AG08395 (cell line): ENCODE data around the gene PSMC3IP.
"Not testable (repeated sequence)": the region's sequence is repeated elsewhere in the genome, so short reads cannot be mapped to it uniquely, and the experiment has no call there.

Experiments
- DNase-seq: peaks from one replicate; pipeline ENCODE4 v3.0.0; 2012; ENCODE audit warnings: mixed read lengths, low spot score

Gene PSMC3IP

GRCh38 chr17:42561897-42562387 is 15.6 kb downstream of the PSMC3IP start, which contains the start of gene COASY:
Gene COASY, plus strand, starts transcription at chr17:42562148. Its CDS starts 475 bp downstream, at chr17:42562623.
- peak; percentile 98 for DNase-seq

GRCh38 chr17:42560246-42560645 is 17.3 kb downstream of the PSMC3IP start:
- DNase-seq: no peak

- no peak for DNase-seq
Measured at GRCh38 chr17:42559075-42559474, 18.5 kb downstream of the PSMC3IP start.

GRCh38 chr17:42555961-42556617 is 21.4 kb downstream of the PSMC3IP start:
- DNase-seq: not testable (repeated sequence)

- DNase-seq: no peak
Measured at GRCh38 chr17:42555122-42555622, 22.4 kb downstream of the PSMC3IP start.

DNA sequence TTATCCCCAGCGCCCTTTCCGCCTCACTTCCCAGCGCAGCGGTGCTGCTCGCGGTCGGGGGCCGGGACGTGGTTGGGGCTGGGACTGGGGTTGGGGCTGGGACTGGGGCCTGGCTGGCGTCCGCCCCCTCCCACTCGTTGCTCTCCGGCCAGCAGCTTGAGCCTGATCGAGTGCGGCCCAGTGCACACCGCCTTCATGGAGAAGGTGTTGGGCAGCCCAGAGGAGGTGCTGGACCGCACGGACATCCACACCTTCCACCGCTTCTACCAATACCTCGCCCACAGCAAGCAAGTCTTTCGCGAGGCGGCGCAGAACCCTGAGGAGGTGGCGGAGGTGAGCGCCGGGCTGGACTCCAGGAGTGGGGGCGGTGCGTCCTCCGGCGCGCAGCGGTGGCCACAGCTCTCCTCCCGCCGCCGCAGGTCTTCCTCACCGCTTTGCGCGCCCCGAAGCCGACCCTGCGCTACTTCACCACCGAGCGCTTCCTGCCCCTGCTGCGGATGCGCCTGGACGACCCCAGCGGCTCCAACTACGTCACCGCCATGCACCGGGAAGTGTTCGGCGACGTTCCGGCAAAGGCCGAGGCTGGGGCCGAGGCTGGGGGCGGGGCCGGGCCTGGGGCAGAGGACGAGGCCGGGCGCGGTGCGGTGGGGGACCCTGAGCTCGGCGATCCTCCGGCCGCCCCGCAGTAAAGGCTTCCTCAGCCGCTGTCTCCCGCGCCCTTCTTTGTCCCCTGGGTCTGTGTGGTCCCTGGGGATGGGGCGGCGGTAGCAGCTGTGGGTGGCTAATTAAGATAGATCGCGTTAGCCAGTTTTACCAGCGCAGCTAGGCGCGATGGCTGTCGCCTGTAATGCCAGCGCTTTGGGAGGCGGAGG is 23.0 kb downstream of the PSMC3IP start:
- peak; percentile 82 for DNase-seq

GRCh38 chr17:42553866-42554249 is 23.7 kb downstream of the PSMC3IP start:
- DNase-seq: no peak

DNA sequence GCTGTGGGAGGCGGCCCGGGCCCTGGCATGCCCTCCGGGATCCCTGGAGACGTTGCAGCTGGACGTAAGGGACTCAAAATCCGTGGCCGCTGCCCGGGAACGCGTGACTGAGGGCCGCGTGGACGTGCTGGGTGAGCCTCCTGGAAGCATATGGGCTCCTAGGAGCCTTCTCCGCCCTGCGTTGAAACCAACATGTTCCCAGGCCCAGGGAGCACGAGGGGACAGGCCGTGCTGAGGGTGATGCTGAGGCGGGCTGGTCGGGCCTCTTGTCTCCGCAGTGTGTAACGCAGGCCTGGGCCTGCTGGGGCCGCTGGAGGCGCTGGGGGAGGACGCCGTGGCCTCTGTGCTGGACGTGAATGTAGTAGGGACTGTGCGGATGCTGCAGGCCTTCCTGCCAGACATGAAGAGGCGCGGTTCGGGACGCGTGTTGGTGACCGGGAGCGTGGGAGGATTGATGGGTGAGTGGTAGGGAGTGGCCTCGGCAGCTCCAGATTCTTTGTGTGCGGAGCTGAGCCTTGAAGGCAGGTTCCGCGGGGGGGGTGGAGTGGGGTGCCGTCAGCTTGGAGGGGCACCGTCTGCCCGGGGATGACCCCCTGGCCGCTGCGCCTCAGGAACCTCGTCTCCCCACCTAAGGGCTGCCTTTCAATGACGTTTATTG is 24.2 kb downstream of the PSMC3IP start:
- DNase-seq: no peak

GRCh38 chr17:42552736-42553135 is 24.8 kb downstream of the PSMC3IP start, which contains the start of gene HSD17B1:
Gene HSD17B1, plus strand, starts transcription at chr17:42552923. Its CDS starts 11 bp downstream, at chr17:42552934.
- not testable (repeated sequence) for DNase-seq

DNA sequence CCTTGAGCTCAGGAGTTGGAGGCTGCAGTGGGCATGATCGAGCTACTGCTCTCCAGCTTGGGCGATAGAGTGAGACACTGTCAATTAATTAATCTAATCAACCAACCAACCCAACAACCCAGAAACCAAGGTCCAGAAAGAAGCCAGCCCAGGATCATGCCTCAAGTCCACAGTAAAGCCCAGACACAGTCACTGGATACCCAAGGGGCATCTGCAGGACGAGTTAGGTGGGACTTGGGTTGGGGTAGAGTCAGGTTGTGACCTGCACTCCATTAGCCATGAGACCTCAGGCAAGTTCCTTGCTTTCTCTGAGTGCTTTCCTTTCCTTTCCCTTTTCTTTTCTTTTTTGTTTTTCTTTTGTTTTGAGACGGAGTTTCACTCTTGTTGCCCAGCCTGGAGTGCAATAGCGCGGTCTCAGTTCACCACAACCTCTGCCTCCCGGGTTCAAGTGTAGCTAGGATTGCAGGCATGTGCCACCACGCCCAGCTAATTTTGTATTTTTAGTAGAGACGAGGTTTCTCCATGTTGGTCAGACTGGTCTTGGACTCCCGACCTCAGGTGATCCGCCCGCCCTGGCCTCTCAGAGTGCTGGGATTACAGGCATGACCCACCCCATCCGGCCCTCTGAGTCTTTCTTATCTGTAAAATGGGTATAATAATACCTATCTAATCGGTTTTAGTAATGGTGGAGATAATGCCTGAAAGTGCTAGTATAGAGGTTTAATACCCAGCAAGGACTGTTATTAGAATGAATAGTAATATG is 28.4 kb downstream of the PSMC3IP start:
- DNase-seq: no peak

DNA sequence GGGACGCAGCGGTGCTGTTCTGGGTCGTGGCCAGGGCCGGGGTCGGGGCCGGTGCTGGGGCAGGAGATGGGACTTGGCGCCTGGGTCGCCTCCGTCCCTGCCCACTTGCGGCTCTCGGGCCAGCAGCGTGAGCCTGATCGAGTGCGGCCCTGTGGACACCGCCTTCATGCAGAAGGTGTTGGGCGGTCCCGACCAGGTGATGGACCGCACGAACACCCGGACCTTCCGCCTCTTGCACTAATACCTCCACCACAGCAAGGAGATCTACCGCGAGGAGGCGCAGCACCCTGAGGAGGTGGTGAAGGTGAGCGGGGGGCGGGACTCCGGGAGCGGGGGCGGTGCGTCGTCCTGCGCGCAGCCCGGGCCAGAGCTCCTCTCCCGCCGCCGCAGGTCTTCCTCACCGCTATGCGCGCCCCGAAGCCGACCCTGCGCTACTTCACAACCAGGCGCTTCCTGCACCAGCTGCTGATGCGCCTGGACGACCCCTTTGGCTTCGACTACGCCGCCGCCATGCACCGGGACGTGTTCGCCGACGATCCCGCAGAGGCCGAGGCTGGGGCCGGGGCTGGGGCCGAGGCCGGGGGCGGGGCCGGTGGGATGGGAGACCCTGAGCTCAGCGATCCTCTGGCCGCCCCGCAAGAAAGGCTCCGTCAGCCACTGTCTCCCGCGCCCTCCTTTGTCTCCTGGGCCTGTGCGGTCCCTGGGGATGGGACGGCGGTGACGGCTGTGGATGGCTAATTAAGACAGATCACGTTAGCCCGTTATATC is 29.3 kb downstream of the PSMC3IP start:
- DNase-seq: no peak

DNA sequence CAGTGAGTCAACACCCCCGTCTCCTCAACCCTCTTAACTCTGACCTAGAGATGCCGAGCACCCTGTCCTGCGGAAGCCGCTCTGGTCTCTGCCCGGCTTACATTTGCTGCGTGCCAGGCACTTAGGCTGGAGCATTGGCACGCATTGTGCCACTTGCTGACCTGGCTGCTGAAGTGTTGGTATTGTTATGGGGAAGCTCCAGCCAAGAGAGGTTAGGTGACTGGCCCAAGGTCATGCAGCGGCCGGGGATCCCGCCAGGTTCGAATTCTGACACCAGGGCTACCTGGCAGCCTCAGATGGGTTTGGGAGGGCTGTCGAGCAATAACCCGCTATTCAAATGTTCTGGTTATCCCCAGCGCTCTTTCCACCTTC is 29.8 kb downstream of the PSMC3IP start:
- no peak for DNase-seq

GRCh38 chr17:42547001-42547461 is 30.5 kb downstream of the PSMC3IP start:
- DNase-seq: no peak

DNA sequence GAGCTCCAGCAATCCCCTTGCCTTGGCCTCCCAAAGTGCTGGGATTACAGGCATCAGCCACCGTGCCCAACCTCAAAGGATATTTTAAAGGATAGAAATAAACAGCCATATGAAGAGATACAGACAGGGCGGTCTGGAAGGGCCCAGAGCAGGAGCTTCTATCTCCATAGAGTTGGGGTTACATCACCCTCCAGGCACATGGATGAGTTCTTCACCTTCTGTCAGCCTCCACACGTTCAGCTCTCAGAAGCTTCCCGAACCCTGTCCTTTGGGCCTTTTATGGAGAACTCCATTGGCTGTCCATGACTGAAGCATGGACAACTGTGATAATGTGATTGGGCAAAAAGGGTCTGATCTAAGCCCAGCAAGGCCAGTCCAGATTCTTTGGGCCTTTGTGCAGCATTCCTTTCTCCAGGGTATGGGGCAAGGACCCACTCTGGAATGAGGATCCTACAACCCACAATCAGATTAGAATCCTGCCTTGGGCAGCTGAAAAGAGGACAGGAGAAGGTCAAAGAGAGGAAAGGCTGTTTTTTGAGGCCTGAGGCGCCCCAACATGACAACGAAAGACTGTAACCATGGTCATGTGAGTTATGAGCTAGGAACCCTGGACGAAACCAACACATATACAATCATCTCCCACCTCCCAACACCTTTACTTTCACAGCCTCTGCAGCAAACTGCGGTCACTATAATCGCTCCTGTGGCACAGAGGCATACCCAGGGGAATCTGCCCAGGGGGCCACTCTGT is 31.6 kb downstream of the PSMC3IP start:
- not testable (repeated sequence) for DNase-seq

- DNase-seq: no peak
Measured at GRCh38 chr17:42544874-42545283, 32.6 kb downstream of the PSMC3IP start.

- no peak for DNase-seq
Measured at GRCh38 chr17:42543190-42544079, 34.1 kb downstream of the PSMC3IP start.

GRCh38 chr17:42541041-42541833 is 36.3 kb downstream of the PSMC3IP start:
- DNase-seq: no peak

GRCh38 chr17:42540558-42540957 is 37.0 kb downstream of the PSMC3IP start:
- DNase-seq: not testable (repeated sequence)
